Measurements from ENCODE around the gene GRPR.

DNA sequence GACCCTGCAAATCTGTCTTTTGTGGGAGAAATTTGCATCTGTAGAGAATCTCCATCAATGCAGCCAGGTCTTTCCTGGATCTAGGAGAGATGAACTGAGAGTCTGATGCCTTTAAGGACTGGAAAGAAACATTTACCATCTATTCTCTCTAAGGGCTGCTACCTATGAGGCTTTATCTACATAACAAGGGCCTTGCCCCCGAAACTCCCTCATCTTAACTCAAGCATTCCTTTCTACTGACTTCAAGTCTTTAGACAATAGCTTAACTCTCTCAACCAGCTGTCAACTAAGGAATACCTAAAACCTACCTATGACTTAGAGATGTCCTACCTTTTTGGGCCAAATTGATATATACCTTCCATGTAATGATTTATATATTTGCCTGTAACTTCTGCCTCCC is 76.0 kb downstream of the GRPR start:
- TF ChIP-seq CTCF (IDR thresholded peaks at IDR 0.05; ENCODE audit: insufficient read depth, low read depth, low read length) (no peak), EZH2 (IDR thresholded peaks at IDR 0.05; ENCODE audit: insufficient read depth, low read length) (no peak)
